Loucy (cell line): ENCODE data around the gene CR2.
"Not testable (repeated sequence)": the region's sequence is repeated elsewhere in the genome, so short reads cannot be mapped to it uniquely, and the experiment has no call there.

ENCODE experiments used
- EZH2phosphoT487 ChIP-seq: fragments of 200-600 bp; IDR thresholded peaks from 2 replicates; pipeline ENCODE4 v1.6.1; 2018; ENCODE audit warnings: antibody characterized with exemption, mild to moderate bottlenecking, moderate library complexity, borderline replicate concordance
- TF ChIP-seq, protein P1 (sequence below): fragments of 200-600 bp; sonication (generic); conservative IDR thresholded peaks from 2 replicates; pipeline ENCODE4 v1.5.1; 2014; ENCODE audit warnings: mild to moderate bottlenecking, antibody characterized with exemption, low read length

DNA sequence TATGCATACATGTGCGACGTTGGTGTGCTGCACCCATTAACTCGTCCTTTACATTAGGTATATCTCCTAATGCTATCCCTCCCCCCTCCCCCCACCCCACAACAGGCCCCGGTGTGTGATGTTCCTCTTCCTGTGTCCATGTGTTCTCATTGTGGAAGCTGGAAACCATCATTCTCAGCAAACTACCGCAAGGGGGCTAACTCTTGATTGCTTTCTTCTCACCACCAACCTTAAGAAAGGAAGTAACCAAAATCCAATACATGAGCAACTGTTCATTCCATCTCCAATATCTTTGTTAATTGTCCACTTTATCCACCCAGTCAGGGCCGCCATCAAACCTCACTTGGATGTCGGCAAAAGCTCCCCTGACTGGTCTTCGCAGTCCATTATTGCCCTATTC is 41.2 kb downstream of the CR2 start:
- TF ChIP-seq, protein P1, sequence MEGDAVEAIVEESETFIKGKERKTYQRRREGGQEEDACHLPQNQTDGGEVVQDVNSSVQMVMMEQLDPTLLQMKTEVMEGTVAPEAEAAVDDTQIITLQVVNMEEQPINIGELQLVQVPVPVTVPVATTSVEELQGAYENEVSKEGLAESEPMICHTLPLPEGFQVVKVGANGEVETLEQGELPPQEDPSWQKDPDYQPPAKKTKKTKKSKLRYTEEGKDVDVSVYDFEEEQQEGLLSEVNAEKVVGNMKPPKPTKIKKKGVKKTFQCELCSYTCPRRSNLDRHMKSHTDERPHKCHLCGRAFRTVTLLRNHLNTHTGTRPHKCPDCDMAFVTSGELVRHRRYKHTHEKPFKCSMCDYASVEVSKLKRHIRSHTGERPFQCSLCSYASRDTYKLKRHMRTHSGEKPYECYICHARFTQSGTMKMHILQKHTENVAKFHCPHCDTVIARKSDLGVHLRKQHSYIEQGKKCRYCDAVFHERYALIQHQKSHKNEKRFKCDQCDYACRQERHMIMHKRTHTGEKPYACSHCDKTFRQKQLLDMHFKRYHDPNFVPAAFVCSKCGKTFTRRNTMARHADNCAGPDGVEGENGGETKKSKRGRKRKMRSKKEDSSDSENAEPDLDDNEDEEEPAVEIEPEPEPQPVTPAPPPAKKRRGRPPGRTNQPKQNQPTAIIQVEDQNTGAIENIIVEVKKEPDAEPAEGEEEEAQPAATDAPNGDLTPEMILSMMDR = not testable (repeated sequence)
- TF ChIP-seq EZH2phosphoT487 = not testable (repeated sequence)
